HepG2 (cell line): Measurements from ENCODE around the gene MAS1L. TPM values are rescaled to one million over a fixed set of nuclear protein-coding genes. Genes with fewer than 3 reads are reported as not detected.

Experiments used
- ATAC-seq: fragments of 200-7000 bp; cut with Tn5 transposase; 3 replicates; pipeline ENCODE4 v1.9.1; 2020; ENCODE audit warnings: mild to moderate bottlenecking, moderate library complexity
- BruUV-seq: library from RNA; stranded (reverse); fragments of 400-500 nt; replicated peaks from 2 replicates; lab custom pipeline; 2021; lab: Mats Ljungman, UMichigan
- CTCF ChIA-PET: fragments of 300-600 bp; formaldehyde crosslinking; extraction: SDS; loops from one replicate; lab custom pipeline; 2021; ENCODE audit warnings: low total read pairs, inconsistent platforms, low intra/inter-chr PET ratio; lab: Yijun Ruan, JAX
- POLR2A ChIA-PET: fragments of 350-600 bp; sonication (Branson Sonifier 250); formaldehyde crosslinking; loops from one replicate; lab custom pipeline; 2020; ENCODE audit warnings: antibody characterized with exemption, inconsistent platforms; lab: Yijun Ruan, JAX
- DNase-seq: peaks from one replicate; pipeline ENCODE4 v3.0.0-alpha.2; 2015; ENCODE audit warnings: low spot score
- FAIRE-seq: peaks from 3 replicates; lab custom pipeline; 2011; peaks lifted over from hg19 to GRCh38; lab: Jason Lieb, UNC
- H2AFZ ChIP-seq: one replicate; pipeline ENCODE4 v1.6.1; 2011; ENCODE audit warnings: low read length, inconsistent platforms
- H3K27ac ChIP-seq: fragments of 300-600 bp; 3 replicates; pipeline ENCODE4 v1.8.0; 2011; ENCODE audit warnings: mixed run types, mild to moderate bottlenecking, mixed read lengths, low read length, inconsistent platforms; ENCODE audit not compliant: insufficient read depth; ENCODE audit errors: extremely low read length
- H3K27me3 ChIP-seq, 2 experiments: fragments of 200-600 bp in 1 of 2; 2 replicates in 1 of 2; 3 replicates in 1 of 2; pipeline versions ENCODE4 v1.6.0 to v1.8.0; 2011; ENCODE audit warnings: low read length in 2 of 2, mild to moderate bottlenecking in 2 of 2, moderate library complexity in 2 of 2, inconsistent platforms in 1 of 2; ENCODE audit not compliant: insufficient read depth in 2 of 2, control insufficient read depth in 1 of 2
- H3K36me3 ChIP-seq, 2 experiments: fragments of 200-600 bp in 1 of 2; replicated peaks in 1 of 2; 2 replicates in 1 of 2; 3 replicates in 1 of 2; pipeline versions ENCODE4 v1.5.1 to v1.8.0; 2011; ENCODE audit warnings: low read length in 2 of 2, inconsistent platforms in 1 of 2; ENCODE audit not compliant: insufficient read depth in 2 of 2, control insufficient read depth in 1 of 2
- H3K4me1 ChIP-seq: 2 replicates; pipeline ENCODE4 v1.5.1; 2012; ENCODE audit warnings: low read length, inconsistent platforms; ENCODE audit not compliant: insufficient read depth
- H3K4me2 ChIP-seq: 2 replicates; pipeline ENCODE4 v1.6.0; 2011; ENCODE audit warnings: low read depth, low read length, inconsistent platforms
- H3K4me3 ChIP-seq, 3 experiments: fragments of 200-600 bp in 1 of 3; sonication (generic), shearing (Covaris generic) in 1 of 3; replicated peaks in 1 of 3; 2 replicates each; pipeline ENCODE4 v1.5.1; 2011 to 2016; ENCODE audit warnings: low read length in 3 of 3, inconsistent platforms in 2 of 3, low read depth in 2 of 3, mild to moderate bottlenecking in 2 of 3, control low read depth in 1 of 3, mixed read lengths in 1 of 3; ENCODE audit not compliant: insufficient read depth in 1 of 3
- H3K79me2 ChIP-seq: one replicate; pipeline ENCODE4 v1.6.1; 2011; ENCODE audit warnings: low read length, inconsistent platforms; ENCODE audit not compliant: insufficient read depth
- H3K9ac ChIP-seq: 2 replicates; pipeline ENCODE4 v1.6.0; 2011; ENCODE audit warnings: mild to moderate bottlenecking, low read depth, low read length, inconsistent platforms; ENCODE audit not compliant: insufficient read depth
- H3K9me3 ChIP-seq: 2 replicates; pipeline ENCODE4 v1.5.1; 2012; ENCODE audit warnings: mild to moderate bottlenecking, low read length
- H4K20me1 ChIP-seq: 2 replicates; pipeline ENCODE4 v1.6.0; 2011; ENCODE audit warnings: inconsistent platforms, mild to moderate bottlenecking, low read length, moderate library complexity; ENCODE audit not compliant: insufficient read depth
- ATAD3A ChIP-seq: sonication (generic); formaldehyde crosslinking; IDR thresholded peaks from 2 replicates; pipeline ENCODE4 v1.4.0; 2020; ENCODE audit warnings: missing genetic modification reagents
- CBFB ChIP-seq: sonication (generic); formaldehyde crosslinking; IDR thresholded peaks from 2 replicates; pipeline ENCODE4 v1.4.0; 2020; ENCODE audit warnings: missing genetic modification reagents
- FOXO1 ChIP-seq: sonication (generic); formaldehyde crosslinking; IDR thresholded peaks from 2 replicates; pipeline ENCODE4 v1.4.0; 2020; ENCODE audit warnings: missing genetic modification reagents
- GPN1 ChIP-seq: sonication (generic); formaldehyde crosslinking; IDR thresholded peaks from 2 replicates; pipeline ENCODE4 v1.5.1; 2020; ENCODE audit warnings: missing genetic modification reagents, borderline replicate concordance
- HDAC2 ChIP-seq: sonication (generic); formaldehyde crosslinking; IDR thresholded peaks from 2 replicates; pipeline ENCODE4 v1.4.0; 2020; ENCODE audit warnings: missing genetic modification reagents
- KDM4B ChIP-seq: sonication (generic); formaldehyde crosslinking; IDR thresholded peaks from 2 replicates; pipeline ENCODE4 v1.4.0; 2020; ENCODE audit warnings: missing genetic modification reagents
- KDM5B ChIP-seq: sonication (generic); formaldehyde crosslinking; IDR thresholded peaks from 2 replicates; pipeline ENCODE4 v1.4.0; 2020; ENCODE audit warnings: missing genetic modification reagents, mild to moderate bottlenecking, borderline replicate concordance
- SMAD9 ChIP-seq: sonication (generic); formaldehyde crosslinking; IDR thresholded peaks from 2 replicates; pipeline ENCODE4 v1.5.1; 2020; ENCODE audit warnings: mild to moderate bottlenecking, missing genetic modification reagents
- YY1 ChIP-seq: IDR thresholded peaks from 2 replicates; pipeline ENCODE4 v1.6.1; 2011; ENCODE audit warnings: low read length, low read depth, moderate library complexity, mild to moderate bottlenecking; ENCODE audit not compliant: insufficient read depth, insufficient replicate concordance
- ZFP36L2 ChIP-seq: sonication (generic); formaldehyde crosslinking; IDR thresholded peaks from 2 replicates; pipeline ENCODE4 v1.4.0; 2020; ENCODE audit warnings: missing genetic modification reagents
- ZSCAN22 ChIP-seq: sonication (generic); formaldehyde crosslinking; IDR thresholded peaks from 2 replicates; pipeline ENCODE4 v1.4.0; 2020; ENCODE audit warnings: mild to moderate bottlenecking, missing genetic modification reagents
- WGBS: methylation state at CpG from one replicate; pipeline ENCODE4 v1.1.6; 2017; ENCODE audit warnings: low lambda C conversion rate; 5-methylcytosine and 5-hydroxymethylcytosine counted together
- in situ Hi-C: cut with HindIII; loops from 2 replicates; pipeline ENCODE4 v1.10.0; 2017; ENCODE audit warnings: low pct_unique_long_range_greater_than_20kb; ENCODE audit not compliant: extremely low pct_ligation_motif_present
- intact Hi-C: fragments of 100-400 bp; cut with micrococcal nuclease; formaldehyde crosslinking; loops from one replicate; pipeline ENCODE4 v1.10.0; 2022; ENCODE audit not compliant: unreplicated experiment
- polyA plus RNA-seq, 8 experiments: library from polyadenylated mRNA; depleted of rRNA in 3 of 8; stranded (reverse) in 7 of 8; unstranded in 1 of 8; fragments of >200 nt; fragmentation: Illumina TruSeq in 4 of 8; extraction: Trizol in 4 of 8; gene quantifications; 2 replicates each; pipeline versions ENCODE4 v1.2.1 to v1.2.3, GENCODE V29; 2011 to 2016; ENCODE audit warnings: low read depth in 4 of 8, missing spikeins in 1 of 8, mixed read lengths in 1 of 8; ENCODE audit not compliant: insufficient read depth in 1 of 8
- total RNA-seq, 5 experiments: library from RNA; depleted of rRNA; stranded (reverse); fragments of >200 nt; fragmentation: Illumina TruSeq; extraction: Trizol; gene quantifications; 2 replicates each; pipeline ENCODE4 v1.2.3, GENCODE V29; 2016; ENCODE audit warnings: low read depth in 1 of 5

MAS1L gene
- total and polyA plus RNA-seq, 2 of the 13 experiments (the other 11 are each of a cell fraction or from before 2014, with no cell fraction given): not detected

DNA sequence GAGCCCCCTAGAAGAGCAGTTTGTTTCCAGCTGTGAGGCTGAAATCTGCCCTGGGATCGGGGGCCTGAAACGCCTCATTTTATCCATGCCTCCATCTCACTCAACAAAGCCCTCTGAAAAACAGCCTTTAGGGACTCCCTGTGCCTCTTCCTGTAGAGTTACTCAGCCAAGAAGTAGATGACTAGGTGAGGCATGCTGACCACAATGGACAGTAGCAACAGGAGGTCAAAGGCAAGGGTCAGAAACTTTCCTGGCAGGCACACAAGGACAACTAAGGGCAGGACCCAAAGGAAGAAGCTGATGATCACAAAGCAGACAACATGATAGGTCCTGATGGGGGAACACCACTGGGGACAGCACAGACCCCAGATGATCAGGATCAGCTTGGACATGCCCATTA, 12.8 kb downstream of the MAS1L start (continued):
- TF ChIP-seq KDM4B (CRISPR knock-in tag): no peak
- no peak for TF ChIP-seq ATAD3A (CRISPR knock-in tag)
- TF ChIP-seq KDM5B (CRISPR knock-in tag): no peak
- TF ChIP-seq ZSCAN22 (CRISPR knock-in tag): no peak
- no peak for TF ChIP-seq HDAC2 (CRISPR knock-in tag)
- no peak for TF ChIP-seq GPN1 (CRISPR knock-in tag)
- TF ChIP-seq YY1: no peak
- no peak for TF ChIP-seq ZFP36L2

DNA sequence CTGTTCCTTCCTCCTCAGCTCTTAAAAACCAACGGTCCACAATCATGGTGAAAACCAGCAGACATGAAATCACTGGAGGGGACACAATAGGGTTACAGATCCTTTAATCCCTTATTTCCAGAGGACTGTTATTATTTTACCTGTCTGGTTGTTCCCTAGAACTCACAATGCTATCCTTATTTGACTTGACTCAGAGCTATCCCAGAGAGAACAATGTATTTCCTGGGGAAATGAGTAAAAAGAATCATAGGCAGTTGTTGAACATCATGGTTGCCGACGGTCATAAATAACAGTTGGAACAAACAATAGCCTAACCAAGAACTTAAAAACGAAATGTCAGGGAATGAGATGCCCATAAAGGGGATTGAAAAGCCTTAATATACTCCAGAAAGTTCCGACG, 21.5 kb downstream of the MAS1L start:
- ChIA-PET CTCF (no interaction called here), POLR2A (no interaction called here)
- Histone ChIP-seq H3K9ac (no peak overlapping the region), H3K79me2 (no peaks in the 10 kb centered on the region), H4K20me1 (no peaks in the 10 kb centered on the region), H3K4me2 (no peak overlapping the region), H2AFZ (no peak overlapping the region), H3K27me3 (no peaks in the 10 kb centered on the region; a peak in 1 of 5 replicates), H3K4me3 (no peak overlapping the region), H3K9me3 (no peaks in the 10 kb centered on the region), H3K4me1 (no peaks in the 10 kb centered on the region), H3K27ac (no peak overlapping the region), H3K36me3 (no peaks in the 10 kb centered on the region)
- intact Hi-C loops (no loop called here), in situ Hi-C loops (no loop called here)
- DNase-seq: no peak
- BruUV-seq: no TSS peak
- WGBS: 38% methylated on average over 6 of the region's 6 CpGs
- no peak for ATAC-seq
- FAIRE-seq: no peak
- TF ChIP-seq FOXO1 (no peak), CBFB (CRISPR knock-in tag) (no peak), SMAD9 (CRISPR knock-in tag) (no peak)
